GM21447 (cell line): ENCODE results near the gene EFCAB14.
"Not testable (repeated sequence)": the region's sequence is repeated elsewhere in the genome, so short reads cannot be mapped to it uniquely, and the experiment has no call there.

Experiments used
- ATAC-seq: cut with Tn5 transposase; IDR thresholded peaks from one replicate; pipeline ENCODE4 v1.9.1; 2021; ENCODE audit not compliant: unreplicated experiment

The EFCAB14 gene

DNA sequence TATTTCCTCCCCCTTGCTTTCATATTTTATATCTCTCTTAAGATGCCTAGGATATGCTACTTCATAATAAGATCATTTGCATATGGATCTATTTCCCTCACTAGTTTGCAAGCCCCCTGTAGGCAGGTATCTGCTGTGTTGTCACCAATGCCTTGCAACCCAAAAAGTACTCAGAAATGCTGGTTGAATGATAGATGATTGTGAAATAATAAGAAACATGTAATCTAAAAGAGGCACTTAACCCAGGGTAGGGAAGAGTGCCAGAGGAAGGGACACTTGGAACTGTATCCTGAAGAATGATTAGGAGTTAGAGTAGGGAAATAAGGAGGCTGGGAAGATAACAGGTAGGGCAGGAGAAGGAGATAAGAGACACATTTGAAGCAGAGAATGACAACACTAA lies 63.1 kb downstream of the EFCAB14 start:
- ATAC-seq: no peak

DNA sequence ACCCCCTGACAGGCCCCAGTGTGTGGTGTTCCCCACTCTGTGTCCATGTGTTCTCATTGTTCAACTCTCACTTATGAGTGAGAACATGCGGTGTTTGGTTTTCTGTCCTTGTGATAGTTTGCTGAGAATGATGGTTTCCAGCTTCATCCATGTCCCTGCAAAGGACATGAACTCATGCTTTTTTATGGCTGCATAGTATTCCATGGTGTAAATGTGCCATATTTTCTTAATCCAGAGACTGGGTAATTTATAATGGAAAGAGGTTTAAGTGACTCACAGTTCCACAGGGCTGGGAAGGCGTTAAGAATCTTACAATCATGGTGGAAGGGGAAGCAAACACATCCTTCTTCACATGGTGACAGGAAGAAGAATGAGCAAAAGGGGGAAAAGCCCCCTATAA lies 64.2 kb downstream of the EFCAB14 start:
- ATAC-seq: not testable (repeated sequence)

DNA sequence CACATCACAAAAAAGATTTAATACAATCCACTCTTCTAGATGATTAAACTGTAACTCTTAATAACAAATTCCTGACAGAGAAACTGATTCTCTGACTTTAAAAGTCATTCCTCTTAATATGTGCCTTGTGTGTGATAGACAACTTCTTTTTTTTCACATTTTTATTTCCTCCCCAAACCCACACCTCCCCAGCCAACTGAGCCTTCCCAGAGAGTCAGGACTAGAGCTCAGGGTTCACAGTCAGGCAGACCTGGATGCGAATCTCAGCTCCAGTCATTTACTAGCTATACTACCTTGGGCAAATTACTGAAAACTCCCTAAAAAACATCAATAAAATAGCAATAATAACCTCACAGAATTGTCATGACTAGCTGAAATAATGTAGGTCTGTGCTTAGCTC lies 64.9 kb downstream of the EFCAB14 start:
- ATAC-seq: no peak

DNA sequence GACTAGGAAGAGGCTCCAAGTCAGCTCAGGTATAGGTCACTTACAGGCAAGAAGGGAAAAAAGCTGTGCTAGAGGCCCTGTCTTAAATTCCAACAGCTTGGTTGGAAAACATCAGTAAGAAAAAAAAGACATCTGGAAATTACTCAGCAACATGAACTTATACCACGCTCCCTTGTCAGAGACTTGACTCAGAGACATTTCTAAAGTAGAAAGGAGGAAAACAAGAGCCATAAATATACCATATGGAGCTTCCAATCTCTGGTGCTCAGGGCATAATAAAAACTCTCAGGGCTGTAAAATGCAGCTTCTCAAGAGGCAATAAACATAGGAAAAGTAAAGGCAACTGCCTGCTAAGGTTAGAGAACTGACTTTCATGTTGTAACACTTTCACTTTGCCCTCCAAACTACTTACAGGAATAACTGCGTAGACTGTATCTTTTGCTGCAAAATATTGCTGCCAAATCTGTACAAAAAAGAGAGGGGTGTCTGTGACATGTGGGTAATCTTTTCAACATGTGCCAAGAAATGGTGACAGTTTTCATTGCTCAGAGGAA lies 65.4 kb downstream of the EFCAB14 start:
- ATAC-seq: no peak

DNA sequence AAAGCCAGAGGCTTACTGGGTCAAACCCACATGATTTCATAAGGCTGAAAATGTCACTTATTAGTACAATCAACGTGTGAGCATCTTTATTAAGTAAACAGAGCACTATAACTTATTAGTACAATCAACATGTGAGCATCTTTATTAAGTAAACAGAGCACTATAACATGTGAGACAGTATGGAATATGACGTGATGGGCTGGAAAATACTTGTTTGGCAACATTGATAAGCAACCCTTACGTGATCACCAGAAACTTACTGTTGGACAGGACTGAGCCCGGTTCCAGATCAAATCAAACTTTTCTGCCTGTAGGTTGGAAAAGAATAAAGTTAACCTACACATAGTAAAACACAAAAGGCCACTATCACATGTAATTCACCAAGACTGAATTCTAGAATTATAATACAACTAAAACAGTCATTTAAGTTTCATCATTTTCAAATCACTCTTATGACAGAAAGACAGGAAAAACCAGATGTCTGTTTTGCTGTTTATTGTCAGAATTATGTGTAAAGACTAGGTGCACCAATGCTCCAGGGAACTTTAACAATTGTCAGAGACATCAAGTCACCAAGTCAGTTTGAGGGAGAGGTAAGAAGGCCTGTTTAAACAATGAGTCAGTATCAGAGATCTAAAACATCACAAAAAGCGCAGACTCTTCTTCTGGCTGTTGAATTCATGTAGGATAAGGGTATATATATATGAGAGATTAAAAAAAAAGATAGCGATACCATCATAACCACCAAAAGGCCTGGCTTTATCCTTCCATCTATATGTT lies 66.4 kb downstream of the EFCAB14 start:
- no peak for ATAC-seq

DNA sequence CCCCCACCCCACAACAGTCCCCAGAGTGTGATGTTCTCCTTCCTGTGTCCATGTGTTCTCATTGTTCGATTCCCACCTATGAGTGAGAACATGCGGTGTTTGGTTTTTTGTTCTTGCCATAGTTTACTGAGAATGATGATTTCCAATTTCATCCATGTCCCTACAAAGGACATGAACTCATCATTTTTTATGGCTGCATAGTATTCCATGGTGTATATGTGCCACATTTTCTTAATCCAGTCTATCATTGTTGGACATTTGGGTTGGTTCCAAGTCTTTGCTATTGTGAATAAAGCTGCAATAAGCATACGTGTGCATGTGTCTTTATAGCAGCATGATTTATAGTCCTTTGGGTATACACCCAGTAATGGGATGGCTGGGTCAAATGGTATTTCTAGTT lies 67.8 kb downstream of the EFCAB14 start:
- not testable (repeated sequence) for ATAC-seq

DNA sequence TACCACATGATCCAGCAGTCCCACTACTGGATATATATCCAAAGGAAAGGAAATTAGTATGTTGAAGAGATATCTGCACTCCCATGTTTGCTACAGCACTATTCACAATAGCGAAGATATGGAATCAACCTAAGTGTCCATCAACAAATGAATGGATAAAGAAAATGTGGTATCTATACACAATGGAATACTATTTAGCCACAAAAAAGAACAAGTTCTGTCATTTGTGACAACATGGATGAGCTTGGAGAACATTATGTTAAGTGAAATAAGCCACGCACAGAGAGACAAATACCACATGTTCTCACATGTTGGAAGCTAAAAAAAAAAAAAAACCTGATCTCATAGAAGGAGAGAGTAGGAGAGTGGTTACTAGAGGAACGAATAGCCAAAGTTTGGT lies 68.4 kb downstream of the EFCAB14 start:
- no peak for ATAC-seq

DNA sequence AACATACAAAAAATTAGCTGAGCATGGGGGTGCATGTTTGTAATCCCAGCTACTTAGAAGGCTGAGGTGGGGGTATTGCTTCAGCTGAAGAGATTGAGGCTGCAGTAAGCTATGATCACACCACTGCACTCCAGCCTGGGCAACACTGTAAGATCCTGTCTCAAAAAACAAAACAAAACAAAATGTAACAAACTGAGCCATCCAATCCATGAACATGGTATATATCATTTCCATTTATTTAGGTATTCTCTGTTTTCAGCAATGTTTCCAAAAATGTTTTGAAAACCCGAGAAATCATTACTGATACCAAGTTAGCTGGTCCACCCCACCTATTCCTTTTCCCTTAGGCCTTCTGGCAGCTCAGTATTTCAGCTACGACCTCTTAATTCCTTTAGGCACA lies 69.2 kb downstream of the EFCAB14 start:
- ATAC-seq: no peak

DNA sequence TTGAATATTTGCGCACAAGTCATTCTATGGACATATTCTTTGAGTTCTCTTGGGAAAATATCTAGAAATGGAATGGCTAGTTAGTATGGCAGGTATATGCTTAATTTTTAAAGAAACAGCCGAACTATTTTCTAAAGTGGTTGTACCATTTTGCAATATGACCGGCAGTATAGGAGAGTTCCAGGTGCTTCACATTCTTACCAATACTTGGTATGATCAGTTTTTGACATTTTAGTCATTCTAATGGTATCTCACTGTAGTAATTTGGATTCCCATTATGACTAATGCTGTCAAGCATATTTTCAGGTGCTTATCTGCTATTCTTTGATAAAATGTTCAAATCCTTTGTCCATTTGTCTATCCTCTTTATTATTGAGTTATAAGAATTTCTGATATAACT lies 71.3 kb downstream of the EFCAB14 start:
- no peak for ATAC-seq

DNA sequence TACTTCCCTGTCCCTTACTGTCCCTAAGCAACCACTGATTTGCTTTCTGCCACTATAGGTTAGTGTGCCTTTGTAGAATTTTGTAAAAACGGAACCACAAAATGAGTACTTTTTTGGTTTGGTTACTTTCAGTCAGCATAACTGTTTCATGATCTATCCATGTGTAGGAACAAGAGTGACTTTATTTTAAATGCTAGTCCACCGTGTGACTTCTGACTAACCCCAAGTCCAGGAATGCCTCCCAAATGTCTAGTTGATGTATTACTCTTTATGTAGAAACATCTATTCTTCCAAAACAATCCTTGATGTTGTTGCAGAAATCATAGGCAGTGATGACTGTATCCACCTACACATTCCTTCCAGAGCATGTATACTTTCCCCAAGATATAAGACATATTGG lies 72.1 kb downstream of the EFCAB14 start:
- no peak for ATAC-seq

DNA sequence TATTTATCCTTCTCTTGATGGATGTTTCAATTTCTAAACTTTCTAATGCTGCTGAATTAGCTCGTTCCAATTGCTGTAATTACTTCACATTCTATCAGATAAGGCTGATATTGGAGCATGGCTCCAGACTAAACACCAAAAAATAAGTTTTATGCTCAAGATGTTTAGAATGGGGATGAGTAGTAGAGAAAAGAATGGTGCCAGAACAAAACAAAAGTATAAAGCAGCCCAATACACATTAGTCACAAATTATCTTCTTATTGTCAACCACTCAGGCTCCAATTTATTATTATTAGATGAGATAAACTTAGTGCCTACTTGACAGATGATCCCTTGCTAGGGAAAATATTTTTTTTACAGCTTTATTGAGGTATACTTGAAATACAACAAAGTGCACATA lies 72.6 kb downstream of the EFCAB14 start:
- ATAC-seq: no peak

DNA sequence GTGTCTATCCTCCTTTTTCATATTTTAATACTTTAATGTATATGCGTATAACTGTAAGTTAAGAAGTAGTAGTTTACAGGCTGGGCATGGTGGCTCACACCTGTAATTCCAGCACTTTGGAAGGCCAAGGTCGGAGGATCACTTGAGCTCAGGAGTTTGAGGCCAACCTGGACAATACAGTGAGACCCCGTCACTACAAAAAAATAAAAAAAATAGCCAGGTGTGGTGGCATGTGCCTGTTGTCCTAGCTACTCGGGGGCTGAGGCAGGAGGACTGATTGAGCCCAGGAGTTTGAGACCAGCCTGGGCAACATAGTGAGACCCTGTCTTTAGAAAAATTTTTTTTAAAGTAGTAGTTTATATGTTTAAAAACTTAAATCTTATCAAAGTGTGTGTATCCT lies 73.1 kb downstream of the EFCAB14 start:
- no peak for ATAC-seq

DNA sequence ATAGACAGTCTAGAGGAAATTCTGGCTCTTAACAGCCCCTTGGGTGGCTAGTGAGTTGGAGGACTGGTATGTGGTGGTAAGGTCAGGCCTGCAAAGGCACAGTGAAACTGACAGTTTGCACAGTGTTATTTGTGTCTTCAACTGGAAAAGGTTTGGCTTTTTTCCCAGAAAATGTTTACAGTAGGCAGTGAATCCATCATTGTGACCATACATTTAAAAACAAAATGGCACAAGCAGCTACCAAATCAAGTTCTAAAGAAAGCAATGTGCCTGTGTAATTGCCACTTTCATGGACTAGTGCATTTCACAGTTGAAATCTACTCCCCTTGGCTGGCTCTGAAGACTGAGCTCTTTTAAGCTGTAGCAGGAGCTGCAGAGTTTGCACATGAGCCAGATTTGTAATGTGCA lies 75.5 kb downstream of the EFCAB14 start:
- ATAC-seq: no peak

DNA sequence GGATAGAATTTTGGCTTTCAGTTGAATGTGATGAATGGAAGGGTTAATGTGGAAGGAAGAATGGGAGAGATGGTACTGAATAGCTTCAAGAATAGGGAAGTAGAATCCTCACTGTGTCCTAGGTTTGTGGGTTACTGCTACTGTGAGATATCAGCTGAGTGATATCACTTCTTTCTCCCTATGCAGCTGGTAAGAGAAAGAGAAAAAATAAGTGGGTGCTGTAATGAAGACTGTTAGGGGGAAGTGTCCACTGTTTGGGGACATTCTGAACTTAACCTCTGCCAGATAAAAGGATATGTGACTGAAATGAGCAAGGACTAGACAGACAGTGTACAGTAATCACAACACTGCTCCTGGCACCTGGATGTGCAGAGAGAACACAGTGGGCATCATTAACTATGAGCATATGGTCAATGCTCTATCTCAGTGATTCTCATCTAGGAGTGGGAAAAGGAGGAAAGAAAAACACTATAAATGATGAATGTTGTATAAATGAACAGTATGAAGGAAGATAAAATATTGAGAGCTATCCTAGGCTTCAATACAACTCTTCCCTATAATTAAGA lies 76.7 kb downstream of the EFCAB14 start:
- no peak for ATAC-seq

DNA sequence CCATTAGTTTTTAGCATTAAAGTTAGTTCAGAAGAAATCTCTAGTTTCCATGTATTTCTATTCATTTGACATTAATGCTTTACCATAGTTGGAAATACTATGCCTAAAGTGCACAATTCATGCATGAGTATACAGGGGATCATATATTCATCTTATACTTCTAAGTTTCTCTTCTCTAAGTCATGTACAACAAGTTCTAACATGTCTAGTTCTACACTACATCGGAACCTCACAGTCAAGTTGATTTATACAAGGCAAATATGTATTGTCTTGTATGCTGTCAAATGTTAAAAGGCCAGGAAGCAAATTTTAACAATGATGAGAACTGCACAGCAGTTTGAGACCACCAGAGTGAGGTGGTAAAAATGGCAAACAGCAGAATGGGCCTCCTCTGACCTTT lies 79.4 kb downstream of the EFCAB14 start:
- no peak for ATAC-seq

DNA sequence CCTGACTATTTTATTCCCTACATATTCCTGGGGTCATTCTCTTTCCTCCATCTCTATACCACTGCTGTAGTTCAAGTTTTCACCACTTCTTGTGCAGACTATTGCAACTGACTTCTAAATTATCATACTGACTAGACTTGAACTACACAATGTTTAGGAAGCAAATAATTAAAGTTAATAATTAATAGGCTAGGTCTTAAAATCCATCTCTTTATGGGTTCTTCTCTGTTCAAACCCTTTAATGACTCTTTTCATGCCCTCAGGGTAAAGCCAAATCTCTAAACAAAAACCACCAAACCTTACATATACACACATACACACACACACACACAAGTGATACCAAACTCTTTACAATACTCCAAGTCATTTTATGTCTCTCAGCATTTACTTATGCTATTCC lies 80.0 kb downstream of the EFCAB14 start:
- ATAC-seq: no peak

DNA sequence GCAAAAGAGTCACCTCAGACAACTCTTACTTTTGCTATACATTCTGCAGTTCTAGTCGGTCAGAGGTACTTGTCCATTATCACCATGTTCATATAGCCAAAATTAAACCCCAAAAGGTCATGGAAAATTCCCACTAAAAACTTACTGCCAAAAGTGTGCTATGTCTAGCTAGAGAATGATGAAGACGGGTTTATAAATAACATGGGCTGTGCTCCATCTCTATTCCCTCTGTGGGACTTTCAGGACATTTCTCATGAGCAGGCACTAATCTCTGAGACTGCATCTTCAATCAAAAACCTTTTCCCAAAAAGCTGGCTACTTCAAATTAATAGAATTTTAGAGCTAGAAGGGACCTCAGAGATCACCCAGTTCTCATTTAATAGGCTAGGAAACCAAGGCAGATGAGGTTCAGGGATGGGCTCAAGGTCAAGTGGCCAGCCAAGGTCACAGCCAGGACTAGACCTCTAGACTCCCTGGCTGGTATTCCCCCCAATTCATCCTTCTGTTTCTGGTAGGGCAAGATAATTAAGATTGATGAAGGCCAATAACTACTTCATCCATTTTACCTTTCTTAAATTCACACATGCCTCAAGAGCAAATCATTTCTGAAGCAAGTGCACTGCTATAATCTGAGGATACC lies 81.3 kb downstream of the EFCAB14 start:
- no peak for ATAC-seq

DNA sequence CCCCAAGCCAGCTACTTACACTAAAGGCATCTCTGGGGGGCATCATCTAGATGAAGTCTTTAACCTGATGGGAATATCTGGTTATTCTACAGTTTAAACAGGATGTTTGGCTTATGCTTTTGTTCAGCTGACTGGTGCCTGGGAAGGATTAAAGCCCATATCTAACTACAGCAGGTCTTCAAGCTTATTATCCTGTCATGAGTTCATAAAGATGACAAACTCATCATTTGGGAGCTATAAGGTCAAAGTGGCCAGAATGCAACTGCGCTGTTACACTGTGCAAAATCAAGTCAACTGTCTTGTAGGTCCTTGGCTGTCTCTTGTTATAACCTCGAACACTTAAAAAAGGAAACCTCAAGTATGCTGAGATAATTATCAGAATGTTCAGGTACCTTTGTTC lies 83.7 kb downstream of the EFCAB14 start:
- no peak for ATAC-seq

DNA sequence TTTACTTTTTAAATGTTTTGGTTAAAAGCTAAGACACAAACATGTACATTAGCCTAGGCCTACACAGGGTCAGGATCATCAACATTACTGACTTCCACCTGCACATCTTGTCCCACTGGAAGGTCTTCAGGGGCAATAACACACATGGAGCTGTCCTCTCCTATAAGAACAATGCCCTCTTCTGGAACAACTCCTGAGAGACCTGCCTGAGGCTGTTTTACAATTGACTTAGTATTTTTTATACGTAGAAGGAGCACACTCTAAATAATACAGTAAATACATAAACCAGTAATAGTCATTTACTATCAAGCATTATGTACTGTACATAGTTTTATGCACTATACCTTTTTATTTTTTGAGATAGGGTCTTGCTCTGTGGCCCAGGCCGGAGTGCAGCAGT lies 88.2 kb downstream of the EFCAB14 start:
- no peak for ATAC-seq
